HG03521 (cell line): ENCODE results near the gene NT5C1B.
"Not testable (repeated sequence)": the region's sequence is repeated elsewhere in the genome, so short reads cannot be mapped to it uniquely, and the experiment has no call there.

Experiments used
- ATAC-seq: cut with Tn5 transposase; IDR thresholded peaks from one replicate; pipeline ENCODE4 v1.9.1; 2021; ENCODE audit warnings: mild to moderate bottlenecking, moderate library complexity; ENCODE audit not compliant: unreplicated experiment

The NT5C1B gene

DNA sequence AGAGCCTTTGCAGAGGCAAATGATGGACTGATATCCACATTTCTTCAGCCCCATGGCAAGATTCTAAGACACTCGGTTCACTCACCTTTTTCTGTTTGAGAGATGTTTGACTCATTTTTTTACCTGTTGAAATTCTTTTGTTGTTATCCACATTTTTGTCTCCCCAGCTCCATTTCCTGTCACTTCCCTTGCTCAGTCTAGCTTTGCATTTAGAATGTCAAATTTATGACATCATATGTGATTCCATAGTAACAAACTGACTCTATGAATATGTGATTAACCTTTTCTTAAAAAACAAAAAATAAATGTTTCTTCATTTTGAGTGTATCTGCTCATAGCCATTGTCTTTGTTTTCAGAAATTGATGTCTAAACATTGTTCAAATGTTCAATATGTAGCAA, at the start of gene NT5C1B:
TSS of gene NT5C1B (minus strand) at position 216 of the 400 bp plus-strand sequence. CDS start at position 115, 101 bp downstream.
- ATAC-seq: no peak

DNA sequence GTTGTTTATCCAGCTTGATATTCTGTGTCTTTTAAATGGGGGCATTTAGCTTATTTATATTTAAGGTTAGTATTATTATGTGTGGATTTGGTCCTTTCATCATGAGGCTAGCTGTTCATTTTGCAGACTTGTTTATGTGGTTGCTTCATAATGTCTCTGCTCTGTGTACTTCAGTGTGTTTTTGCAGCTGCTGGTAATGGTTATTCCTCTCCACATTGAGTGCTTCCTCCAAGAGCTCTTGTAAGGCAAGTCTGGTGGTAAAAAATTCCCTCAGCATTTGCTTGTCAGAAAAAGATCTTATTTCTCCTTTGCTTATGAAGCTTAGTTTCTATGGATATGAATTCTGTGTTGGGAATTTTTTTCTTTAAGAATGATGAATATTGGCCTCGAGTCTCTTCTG, 47.8 kb upstream of the NT5C1B start:
- ATAC-seq: no peak

DNA sequence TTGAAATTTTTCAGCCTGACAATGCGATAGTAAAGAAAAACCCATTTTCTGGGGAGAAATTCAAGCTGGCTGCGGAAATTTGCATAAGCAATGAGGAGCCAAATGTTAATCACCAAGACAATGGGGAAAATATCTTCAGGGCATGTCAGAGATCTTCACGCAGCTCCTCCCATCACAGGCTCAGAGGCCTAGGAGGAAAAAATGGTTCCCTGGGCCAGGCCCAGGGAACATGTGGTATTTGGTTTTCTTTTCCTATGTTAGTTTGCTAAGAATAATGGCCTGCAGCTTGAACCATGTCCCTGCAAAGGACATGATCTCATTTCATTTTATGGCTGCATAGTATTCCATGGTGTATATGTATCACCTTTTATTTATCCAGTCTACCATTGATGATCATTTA, 43.3 kb upstream of the NT5C1B start:
- ATAC-seq: not testable (repeated sequence)

DNA sequence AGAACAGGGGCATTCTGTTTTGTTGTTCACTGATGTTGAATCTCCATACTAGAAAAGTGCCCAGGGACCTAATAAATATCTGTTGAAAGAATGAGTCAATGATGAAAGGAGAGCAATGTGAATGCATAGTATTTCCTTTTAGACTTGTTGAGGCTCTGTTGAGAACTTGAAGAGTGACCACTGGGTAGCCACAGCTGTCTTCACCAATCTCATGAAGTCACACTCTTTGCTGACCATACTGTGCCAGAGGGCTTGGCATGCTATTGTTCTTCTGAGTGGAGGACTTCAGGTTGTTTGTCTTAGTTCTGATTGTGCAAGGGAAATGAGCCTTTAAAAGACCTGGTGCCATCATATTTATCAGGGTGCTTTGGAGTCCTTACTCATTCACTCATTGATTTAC, 41.6 kb upstream of the NT5C1B start:
- no peak for ATAC-seq

DNA sequence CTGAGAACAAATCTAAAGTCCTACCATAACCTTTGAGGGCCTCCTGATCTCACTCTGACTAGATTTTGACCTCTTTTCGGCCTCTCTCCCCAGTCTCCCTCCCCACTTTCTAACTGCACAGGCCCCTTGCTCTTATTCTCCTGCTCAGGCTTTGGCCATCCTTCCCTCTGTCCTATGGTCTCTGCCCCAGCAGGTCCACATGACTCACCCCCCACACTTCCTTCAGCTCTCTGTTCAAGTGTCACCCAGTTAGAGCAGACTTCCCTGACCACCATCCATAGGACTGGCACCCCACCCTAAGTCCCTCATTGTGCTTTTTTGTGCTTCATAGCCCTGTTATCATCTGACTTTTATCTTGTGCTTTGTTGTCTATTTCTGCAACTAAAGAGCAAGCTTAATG, 41.2 kb upstream of the NT5C1B start:
- no peak for ATAC-seq

DNA sequence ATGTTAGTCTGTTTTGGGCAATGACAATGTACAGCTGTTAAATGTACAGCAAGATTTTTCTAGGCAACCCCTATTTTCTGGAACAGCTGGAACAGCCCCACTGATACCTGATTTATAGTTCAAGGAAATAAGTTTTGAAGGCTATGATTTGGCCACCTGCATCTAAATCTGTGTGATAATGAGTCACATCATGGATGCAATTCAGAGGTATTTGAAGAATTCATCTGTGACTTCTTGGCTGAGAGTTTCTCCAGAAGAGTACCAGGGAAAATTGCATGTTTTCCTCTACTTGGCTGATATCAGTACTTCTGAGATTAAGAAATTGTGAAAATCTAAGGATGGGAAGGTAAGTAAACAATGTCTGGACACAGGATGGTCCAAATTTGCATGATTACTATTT, 40.7 kb upstream of the NT5C1B start:
- no peak for ATAC-seq

DNA sequence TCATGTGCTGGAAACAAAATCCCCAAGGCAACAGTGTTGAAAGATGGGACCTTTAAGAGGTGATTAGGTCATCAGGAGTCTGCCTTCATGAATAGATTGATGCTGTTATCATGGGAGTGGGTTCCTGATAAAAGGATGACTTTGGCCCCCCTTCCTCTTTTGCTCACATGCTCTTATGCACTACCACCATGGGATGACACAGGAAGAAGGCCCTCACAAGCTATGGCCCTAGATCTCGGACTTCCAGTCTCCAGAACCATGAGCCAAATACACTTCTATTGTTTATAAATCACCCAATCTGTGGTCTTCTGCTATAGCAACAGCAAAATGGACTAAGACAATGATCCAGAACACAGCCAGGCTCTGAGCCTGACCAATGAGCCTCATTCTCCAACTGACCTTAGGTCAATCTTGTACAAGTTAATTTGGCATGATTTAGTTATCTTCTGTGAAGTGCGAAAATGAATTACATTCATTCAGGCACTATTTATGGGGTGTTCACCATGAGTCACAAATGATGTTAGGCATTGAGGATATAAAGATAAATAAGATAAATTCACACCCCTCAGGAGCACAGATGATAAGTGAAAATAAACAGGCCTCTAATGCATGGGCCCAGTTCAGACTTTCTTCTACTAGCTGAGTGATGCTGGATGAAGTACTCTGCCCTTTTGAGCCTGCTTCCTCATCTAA, 37.7 kb upstream of the NT5C1B start:
- ATAC-seq: no peak

DNA sequence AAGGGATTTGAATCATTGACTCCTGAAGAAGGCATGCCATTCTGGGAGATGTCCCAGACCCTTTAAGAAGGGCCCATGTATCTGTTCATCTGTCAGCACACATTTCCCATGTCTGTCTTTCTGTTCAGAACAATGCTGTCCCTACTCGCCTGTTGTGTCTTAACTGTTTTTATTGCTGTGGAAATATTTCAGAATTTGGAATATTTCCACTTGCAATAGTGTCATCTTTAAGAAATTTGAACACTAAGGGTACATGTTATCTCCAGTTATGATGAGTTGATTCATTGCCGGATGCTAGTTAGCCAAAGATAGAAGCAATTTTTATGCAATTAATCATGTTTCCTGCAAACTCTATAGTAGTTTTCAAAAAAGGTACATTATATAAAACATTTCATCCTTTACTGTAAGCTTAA, 36.9 kb upstream of the NT5C1B start:
- no peak for ATAC-seq

DNA sequence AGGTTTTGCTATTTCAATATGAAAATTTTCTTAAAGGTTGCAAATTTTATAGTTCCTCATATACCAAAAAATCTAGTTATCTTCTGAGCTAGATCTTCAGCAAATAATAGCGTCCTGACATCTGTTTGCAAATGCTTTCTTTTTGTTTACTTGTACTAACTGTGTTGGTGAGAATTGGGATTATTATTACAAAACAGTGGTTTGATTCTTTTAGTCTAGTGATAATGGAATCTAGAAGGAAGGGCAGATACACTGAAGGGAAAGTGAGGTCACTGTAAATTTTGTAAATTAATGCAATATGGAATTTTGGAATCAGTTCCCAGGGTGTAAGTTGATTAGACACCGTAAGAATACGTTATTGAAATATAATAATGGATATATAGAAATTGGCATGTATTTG, 36.2 kb upstream of the NT5C1B start:
- ATAC-seq: no peak

DNA sequence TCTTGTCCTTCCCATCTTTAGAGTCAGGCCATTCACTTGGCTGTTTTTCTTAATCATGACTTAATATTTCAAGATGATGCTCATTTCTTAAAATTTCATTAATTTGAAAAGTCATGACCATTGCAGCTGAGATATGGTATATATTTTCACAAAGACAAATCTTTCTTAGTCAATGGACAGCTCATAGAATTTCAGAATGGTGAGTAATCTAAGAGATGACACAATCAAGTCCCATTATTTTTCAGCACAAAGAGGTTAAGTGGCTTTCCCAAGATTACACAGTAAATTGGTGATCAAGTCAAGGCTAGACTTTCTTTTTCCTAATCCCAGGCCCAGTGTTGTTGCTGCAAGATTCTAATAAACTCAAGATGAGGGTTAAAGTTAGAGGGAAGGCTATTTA, 34.4 kb upstream of the NT5C1B start:
- ATAC-seq: no peak

DNA sequence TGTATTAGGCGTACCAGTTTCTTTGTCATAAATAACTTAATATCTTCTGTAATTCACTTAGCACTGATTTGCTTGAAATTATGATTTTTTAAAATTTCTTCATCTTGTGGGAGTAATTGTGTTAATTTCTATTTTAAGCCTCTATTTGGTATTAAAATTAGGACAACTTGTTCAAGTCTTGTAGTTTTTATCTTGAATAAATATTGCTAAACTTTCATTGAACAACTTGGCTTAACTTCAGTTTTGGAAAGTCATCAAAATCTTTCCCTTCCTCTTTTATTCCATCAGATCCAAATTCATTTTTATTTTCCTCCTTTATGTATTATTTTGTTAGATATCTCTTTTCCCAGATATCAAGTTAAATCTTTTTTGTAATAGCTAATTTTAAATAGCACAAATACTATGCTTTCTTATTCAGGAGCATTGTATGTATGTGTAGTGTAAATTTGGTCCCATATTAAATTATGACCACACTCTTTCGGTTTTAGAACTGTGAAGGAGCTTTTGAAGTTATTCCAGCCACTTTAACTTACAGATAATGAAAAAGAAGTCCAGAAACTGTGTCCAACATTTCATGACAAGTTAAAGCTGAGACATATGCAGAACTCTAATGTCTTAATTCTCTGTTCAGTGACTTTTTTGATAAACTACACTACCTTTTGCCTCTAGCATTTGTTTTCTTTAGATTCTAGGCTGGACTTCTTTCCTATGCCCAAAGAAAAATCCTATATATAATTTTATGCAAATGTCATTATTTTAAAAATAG, 31.7 kb upstream of the NT5C1B start:
- ATAC-seq: no peak

DNA sequence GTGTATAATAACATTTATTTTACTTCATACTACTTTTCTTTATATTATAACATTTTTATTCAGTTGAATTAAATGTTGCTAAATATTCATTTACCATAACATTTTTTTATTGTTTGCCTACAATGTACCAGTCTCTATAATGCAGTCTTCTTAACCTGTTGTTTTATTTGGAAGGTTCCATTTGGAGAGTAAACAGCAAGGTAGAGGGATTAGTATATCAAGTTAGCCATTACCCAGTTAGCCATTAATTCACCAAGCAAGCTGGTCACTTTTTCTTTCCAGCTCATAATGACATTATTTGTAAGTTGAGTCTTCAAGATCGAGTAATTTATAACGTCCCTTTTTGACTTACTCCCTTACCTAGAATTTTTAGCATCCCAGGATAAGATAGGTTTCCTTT, 29.7 kb upstream of the NT5C1B start:
- no peak for ATAC-seq

DNA sequence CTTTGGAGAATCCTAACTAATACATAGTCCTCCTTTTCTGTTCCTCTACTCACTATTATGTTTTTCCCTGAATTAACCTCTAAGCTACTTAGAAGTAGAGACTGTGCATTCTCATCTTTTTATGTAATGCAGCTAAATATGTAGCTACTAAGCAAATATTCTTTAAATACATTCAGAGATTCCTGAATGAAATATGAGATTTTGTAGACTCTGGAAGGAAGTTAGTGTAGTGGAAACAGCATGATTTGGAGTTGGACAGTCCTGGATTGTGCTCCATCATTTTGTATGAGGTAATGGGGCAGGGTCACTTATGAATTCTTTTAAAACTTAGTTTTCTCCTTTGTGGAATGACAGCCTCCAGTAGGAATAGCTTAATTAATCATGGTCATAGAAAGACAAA, 24.7 kb upstream of the NT5C1B start:
- no peak for ATAC-seq

DNA sequence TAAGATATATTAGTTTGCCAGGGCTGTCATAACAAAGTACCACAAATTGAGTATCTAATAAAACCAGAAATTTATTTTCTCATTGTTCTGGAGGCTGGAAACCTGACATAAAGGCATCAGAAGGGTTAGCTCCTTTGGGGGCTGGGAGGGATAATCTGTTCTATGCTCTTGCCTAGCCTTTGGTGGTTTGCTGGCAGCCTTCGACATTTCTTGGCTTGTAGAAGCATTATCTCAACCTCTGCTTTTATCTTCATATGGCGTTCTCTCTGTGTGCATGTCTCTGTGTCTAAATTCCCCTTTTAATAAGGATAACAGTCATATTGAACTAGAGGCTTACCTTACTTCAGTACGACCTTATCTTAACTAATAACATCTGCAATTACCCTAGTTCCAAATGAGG, 22.8 kb upstream of the NT5C1B start:
- no peak for ATAC-seq

DNA sequence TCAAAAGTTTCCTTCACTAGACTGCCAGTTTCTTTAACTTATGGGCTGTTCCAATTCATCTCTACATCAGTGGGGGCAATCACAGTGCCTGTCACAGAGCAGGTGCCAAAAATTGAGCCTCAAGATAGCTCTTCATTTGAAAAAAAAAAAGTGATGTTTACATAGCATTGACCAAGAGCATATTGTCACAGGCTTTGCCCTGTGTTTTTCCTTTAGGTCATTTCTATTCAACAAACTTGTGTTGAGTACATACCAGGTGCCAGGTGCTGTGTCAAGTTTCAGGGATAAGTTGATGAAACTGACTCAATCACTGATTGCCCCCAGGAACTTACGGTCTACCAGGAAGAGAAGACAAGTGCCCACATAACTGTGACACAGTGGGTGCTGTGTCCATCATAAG, 22.2 kb upstream of the NT5C1B start:
- ATAC-seq: no peak

DNA sequence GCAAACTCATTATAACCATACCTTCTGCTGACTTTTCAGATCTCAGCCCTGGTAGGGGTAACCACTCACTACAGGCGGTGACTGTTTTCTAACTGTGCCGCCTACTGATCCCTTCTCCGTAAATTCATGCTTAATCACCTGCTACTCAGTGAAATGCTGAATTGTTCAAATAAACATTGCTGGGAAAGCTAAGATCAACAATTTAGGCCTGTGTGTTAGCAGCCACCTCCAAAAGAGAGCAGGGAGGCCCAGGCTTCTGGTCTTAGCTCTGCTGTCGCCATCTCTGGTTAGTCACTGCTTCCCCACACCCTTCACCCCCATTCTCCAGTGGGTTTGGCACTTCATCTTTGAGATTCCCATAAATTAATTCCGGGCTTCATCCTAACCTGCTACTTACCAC, 21.8 kb upstream of the NT5C1B start:
- ATAC-seq: no peak

DNA sequence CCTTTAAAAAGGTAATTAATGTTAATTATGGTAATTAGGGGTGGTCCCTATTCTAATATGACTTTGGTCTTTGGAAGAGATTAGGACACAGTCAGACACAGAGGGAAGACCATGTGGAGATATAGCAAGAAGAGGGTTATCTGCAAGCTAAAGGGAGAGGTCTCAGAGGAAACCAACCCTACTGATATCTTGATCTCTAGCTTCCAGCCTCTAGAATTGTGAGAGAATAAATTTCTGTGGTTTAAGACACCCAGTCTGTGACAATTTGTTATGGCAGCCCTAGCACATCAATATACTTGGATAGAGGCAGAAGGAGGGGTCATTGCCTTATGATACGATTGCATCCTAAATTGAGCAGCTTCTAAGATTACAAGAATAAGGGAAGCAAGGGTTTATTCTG, 21.3 kb upstream of the NT5C1B start:
- ATAC-seq: no peak

DNA sequence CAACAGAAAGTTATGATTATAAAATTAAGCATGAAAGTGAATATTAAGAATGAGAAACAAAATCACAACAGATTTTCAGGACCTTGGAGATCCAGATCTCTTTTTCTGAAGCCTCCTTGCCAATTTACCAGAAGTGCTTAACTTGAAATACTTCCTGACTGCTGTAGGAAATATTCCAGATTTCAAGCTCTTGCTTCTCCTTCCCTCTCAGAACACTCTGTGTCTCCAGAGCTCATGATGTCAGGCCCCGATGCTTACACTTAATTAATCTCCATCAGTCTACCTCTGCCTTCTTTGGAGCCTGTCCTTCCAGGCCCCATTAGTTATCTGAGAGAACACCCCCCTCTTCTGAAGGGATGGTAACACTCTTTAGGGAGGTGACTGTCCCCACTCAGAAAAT, 20.7 kb upstream of the NT5C1B start:
- no peak for ATAC-seq

DNA sequence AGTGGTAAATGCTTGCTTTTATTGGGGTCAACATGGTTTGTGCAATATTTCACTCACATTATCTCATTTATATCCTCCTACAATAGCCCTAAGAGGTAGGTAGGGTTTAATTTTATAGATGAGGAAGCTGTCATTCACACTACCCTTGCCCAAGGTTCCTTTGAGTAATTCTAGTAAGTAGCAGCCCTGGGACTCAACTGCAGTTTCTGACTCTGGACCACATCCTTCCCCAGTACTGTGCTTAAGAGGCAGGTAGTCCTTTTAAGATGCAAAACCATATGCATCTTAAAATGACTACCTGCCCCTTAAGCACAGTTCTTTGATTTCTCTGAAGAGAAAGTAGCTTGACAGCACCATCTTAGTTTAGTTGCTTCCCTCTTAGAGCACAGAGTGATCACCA, 15.7 kb upstream of the NT5C1B start:
- no peak for ATAC-seq

DNA sequence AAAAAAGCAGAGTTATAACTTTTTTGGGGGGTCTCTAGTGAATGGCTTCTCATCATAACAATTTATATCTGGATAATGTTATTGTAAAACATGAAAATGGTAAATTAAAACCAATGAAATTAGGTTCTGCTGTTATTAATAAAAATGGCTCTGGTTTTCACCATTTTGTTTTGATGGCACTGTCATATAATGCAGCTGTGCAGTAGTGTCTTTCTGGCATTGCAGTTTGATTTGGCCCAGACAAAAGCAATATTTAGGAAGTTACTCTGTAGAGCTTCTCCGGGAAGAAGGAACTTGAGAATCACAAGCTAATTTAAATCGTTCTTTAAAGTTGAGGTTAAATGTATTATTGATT, 15.1 kb upstream of the NT5C1B start:
- ATAC-seq: no peak

DNA sequence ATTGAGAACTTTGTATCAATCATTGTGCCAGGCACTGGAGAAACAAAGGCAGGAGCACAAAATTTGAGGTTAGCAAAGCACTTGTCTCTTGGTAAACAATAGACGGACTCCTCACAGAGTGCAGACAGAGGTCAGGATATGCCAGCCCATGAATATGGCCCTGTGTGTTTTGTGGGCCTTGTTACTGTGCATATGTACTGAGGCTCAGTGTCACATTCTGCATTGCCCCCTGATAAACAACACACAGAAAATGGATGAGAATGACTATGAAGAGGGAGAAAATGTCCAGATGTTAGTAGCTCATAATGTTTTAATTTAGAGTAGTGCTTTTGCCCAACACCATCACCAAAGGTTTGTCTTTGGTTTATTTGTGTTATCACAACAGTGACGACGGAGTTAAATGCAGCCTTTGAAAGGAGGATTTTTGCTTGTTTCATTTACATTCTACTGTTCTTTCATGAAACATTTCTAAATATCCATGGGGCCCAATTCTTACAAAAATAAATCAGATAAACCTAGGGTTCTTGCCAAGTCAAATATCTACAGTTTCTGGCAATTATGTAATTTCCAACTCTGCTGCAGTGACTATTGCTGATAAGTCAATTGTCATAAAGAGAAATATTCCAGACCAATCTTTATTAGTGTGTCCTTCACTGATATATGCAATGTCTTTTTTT, 14.6 kb upstream of the NT5C1B start:
- no peak for ATAC-seq

DNA sequence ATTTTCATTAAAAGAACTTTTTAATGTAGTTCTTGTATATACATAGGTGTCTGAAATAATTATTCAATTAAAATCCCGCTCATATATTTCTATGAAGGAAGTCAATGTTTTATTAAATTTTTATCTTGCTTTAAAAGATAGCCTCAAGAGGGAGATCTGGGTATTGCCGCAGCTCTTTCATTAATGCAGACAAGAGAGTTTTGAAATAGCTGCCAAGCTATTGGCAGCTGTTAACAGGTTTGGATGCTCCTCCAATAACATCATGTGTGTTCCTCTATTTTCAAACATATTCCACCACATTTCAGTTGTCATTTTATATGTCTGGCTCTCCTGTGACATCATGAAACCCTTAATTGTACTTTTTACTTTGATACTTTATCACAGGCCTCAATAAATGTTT, 12.9 kb upstream of the NT5C1B start:
- ATAC-seq: no peak
